HCEC 1CT (cell line): ENCODE measurements around the gene CACNG8.

ENCODE experiments used
- DNase-seq: peaks from one replicate; pipeline ENCODE4 v3.0.0-alpha.2; 2017

Gene CACNG8

DNA sequence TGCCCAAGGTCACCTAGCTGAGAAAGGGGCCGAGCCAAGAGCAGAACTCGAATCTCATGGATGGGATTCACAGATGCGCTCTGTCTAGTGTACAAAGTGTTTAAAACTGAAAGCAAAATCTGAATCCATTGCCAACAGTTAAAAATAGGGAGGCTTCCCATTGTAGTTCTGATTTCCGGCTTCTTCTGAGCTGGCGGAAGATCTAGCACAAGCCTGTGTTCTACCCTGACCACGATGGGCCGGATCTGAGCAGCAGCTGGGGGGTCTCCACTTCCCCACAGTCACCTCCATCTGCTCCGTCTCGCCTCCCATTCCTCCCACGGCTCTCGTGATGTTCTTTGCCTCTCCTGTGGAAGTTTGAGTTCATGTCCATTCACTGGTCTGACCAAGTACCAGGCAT is 2.4 kb downstream of the CACNG8 start:
- no peak for DNase-seq

DNA sequence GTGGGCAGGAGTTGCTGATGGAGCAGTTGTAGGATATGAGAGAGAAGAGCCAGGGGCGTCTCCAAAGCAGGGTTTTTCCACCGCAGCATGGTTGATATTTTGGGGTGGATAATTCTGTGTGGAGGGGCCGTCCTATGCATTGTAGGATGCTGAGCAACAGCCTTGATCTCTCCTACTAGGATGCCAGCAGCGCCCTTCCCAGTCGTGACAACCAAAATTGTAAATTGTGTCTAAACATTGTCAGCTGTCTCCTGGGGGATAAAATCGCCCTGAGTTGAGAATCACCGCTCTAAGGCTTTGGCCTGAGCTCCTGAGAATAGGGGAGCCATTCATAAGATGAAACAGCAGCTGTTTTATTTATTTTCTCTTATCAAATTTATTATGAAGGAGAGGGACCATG is 4.2 kb downstream of the CACNG8 start:
- no peak for DNase-seq

DNA sequence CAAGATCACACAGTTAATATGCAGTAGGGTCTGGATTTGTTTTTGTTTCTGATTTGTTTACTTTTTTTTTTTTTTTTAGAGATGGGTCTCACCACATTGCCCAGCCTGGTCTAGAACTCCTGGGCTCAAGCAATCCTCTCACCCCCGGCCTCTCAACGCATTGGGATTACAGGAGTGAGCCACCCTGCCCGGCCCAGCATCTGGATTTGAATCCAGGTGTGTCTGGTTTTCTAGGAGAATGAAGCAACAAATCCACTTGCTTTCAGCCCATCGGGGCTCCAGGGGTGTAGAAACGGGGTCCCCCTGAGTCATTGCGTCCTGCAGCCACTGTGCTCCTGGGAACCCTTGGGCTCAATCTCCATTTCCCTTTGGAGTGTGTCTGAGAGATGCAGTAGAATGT is 6.6 kb downstream of the CACNG8 start:
- DNase-seq = no peak

DNA sequence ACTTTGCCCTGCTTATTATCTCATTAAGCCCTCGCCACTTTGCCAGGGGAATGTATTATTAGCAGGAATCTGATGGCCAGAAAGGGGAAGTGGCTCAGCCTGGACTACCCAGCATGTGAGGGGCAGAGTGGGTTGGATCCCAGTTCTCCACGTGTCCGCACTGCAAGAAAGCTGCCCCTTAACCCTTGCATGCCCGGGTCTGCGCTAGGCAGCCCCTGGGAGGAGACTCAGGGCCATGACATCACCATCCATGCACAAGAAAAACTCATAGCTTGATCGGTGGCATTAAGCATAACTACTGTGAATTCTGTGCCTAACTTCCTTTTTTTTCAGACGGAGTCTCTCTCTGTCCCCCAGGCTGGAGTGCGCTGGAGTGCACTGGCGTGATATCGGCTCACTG is 8.9 kb downstream of the CACNG8 start:
- DNase-seq = no peak

DNA sequence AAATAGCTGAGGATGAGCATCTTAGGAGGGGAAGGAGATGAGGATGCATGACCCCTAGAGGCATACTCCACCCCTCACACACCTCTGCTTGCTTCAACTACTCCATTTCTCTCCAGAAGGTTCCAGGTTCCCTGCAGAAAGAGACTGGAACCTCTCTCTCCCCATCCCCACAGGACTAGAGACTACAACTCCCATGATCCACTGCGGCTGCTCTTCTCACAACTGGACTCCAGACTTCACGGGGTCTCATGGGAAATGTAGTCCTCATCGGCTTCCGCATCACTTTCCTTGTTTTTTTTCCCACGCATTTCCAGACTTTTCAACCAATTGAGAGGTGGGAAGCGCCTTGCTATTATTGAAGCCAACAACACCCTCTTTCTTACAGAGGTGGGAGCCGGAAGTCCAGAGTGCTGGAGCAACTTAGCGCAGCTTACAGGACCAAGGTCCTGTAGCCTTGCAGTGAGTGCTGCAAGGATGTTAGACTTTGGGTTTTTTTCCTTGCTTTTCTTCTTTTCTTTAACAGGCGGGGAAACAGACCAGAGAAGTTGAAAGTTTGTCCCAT is 14.8 kb downstream of the CACNG8 start:
- DNase-seq = peak; percentile 31

DNA sequence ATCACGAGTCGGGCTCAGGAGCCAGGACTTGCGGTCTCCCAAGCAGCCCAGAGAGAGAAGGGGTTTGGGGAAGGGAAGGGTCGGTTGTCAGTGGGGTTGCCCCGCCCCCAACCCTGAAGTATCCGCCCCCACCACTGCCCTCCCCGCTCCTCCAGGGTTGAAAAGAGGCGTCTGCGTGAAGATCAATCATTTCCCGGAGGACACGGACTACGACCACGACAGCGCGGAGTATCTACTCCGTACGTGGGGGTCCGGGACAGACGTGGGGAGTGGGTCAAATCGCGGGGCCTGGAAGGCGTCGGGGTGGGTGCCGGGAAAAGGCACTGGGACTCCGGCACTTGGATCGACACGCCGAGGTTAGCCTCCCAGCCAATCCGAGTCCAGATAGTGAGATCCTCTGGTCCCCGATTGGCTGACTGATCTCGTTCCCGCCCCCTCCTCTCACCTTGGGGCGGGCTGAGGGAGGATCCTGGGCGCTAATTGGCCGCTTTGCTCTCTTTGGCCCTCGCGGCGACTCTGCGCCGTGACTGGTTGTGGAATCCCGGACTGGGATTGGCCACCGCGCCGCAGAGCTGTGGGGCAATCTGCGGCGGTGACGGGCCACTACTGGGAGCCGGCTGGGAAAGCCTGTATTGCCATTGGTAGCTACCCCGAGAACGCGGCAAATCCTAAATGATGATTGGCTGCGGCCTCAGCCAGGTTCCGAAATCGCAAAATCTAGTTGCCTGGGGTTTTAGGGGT is 15.4 kb downstream of the CACNG8 start:
- no peak for DNase-seq

DNA sequence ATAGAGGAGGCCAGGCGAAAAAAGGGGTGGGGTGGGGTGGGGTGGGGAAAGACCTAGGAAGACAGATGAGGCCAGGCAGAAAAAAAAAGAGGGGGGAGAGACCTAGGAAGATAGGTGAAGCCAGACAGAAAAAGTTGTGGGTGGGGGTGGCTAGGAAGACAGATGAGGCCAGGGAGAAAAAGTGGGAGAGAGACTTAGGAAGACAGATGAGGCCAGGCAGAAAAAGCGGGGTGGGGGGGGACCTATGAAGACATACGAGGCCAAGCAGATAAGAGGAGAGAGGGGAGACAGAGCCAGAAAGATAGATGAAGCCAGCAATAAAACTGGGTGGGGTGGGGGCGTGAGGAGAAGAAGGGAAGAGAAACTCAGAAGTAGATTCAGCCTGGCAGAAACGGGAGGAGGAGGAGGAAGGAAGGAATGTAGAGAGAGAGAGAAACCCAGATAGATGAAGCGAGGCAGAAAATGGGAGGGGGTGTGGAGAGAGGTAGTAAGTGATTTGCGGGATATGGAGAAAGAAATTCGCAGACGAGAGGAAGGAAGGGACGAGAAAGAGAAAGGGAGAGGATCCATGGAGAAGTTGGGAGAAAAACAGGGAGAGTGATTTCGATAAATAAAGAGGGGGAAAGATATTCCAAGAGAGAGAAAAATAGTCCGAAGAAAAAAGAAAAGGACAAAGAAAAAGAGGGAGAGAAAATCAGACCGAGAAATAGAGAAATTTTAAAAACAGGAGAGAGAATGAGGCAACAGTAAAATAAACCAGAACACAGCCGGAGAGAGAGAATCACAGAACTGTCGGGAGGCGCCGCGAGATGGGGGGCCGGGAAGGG is 16.5 kb downstream of the CACNG8 start:
- no peak for DNase-seq

DNA sequence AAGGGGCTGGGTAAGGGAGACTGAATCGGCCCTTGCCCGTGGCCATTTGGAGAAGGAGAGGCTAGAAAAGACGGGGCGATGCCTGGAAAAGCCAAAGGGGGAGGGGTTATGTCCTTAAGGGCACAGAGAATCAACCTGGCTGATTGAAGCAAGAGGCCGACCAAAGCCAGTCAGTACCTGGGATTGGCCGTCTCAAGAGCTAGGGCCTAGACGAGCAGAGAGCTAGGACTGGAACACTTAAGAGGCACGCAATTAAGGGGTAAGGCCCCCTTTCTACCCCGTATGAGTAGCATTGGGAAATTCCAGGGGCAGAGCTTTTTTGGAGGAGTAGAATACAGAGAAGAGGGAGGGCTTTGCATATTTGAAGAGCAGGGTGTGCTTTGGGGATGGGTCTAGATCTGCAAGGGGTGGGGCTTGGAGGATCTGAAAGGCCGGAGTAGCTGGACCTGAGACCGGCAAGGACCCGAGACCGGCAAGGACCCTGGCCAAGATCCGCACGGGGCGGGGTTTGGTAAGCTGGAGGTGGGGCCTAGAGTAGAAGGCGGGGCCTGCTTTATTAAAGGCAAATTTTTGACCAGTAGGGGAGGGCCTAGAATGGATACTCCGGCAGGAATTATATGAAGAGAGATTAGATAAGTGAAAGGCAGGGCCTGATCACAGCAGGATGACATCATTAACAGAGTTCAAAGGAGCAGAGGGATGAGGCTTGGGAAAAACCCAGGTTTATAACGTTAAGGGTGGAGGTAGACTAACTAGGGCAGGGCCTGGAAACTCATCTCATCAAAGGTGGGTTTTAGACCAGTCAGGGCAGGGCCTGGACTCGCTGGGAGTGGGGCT is 18.0 kb downstream of the CACNG8 start:
- DNase-seq = no peak

DNA sequence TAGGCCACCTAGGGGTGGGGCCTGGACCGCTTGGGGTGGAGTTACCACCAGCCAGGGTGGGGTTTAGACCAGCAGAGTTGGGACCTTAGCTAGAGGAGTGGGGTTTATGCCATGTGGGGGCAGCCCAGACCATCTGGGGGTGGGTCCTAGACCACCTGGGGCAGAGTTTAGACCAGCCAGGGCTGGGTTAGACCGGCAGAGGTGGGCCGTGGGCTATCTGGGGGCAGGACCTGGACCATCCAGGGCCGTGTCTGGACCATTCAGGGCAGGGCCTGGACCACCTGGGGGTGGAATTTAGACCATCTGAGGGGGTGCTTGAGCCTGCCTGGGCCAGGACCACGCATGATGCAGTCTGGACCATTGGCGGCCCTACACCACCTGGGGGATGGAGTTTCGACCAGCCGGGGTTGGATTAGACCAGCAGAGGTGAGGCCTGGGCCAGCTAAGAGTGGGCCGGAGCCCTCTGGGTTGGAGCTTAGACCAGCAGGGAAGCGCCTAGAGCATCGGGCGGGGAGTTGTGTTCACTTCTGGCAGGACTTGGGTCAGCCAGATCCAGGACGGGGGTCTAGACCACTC is 18.7 kb downstream of the CACNG8 start:
- DNase-seq = no peak

DNA sequence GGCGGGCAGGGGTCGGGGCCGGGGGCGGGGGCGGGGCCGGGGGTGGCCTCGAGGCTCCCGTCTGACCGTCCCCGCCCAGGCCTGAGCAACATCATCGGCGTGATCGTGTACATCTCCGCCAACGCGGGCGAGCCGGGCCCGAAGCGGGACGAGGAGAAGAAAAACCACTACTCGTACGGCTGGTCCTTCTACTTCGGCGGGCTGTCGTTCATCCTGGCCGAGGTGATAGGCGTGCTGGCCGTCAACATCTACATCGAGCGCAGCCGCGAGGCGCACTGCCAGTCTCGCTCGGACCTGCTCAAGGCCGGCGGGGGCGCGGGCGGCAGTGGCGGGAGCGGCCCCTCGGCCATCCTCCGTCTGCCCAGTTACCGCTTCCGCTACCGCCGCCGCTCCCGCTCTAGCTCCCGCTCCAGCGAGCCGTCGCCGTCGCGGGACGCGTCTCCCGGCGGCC is 19.3 kb downstream of the CACNG8 start:
- no peak for DNase-seq

DNA sequence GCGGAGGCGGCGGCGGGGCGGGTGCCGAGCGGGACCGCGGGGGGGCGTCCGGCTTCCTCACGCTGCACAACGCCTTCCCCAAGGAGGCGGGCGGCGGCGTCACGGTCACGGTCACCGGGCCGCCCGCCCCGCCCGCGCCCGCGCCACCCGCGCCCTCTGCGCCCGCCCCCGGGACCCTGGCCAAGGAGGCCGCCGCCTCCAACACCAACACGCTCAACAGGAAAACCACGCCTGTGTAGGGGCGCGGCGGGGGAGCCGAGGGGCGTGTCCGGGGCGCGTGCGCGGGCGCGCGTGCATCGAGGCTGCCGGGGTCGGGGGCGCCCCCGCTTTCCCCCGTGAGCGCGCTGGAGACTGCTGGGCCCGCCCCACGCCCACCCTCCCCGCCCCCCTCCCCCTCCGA is 19.9 kb downstream of the CACNG8 start:
- no peak for DNase-seq

DNA sequence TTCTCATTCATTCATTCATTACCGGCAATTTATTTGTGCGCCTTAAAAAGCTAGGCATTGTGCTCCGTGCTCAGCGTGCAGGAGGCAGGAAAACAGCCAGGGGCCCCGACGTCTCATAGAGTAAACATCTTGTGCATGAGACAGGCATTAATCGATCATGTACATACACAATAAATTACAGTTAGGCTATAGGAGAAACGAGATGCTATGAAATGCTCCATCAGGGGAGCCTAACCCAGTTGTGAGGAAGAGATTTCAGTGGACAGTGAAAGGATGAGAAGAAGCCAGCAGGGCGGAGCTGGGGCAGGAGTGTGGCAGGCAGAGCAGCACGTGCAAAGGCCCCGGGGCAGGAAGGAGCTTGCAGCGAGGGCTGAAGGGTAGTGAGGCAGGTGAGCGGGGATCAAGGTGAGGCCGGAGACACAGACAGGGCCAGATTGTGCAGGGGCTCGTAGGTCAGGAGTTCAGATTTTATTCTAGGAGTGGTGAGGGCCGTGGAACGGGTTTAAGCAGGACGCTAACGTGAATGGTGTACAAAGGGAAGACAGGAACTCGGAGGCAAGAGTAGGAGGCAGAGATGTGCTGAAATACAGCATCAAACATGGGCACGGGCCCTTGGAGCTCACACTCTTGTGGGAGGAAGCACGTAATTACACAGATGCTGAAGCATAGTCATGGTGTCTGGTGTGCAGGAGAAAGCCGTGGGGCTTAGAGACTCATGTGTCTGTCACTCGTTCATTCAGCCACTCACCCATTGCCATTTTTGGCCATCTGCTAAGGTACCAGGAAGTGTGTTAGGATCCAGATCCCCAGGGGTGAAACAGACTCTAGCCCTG is 20.9 kb downstream of the CACNG8 start:
- no peak for DNase-seq

DNA sequence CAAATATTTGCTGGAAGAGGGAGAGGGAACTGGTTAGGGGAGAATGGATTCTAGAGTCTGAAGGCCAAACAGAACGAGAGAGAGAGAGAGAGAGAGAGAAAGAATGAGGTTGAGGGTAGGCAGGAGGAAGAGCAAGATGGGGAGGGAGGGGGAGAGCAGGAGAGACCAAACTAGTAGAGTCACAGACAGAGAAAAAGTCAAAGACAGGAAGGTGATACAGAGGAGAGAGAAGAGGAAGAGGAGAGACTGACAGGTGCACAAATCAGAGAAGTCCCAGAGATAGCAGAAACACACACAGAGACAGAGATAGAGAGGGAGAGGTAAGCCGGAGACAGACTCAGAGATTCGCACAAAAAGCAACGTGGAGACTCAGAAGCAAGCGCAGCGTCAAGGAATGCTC is 23.1 kb downstream of the CACNG8 start:
- no peak for DNase-seq

DNA sequence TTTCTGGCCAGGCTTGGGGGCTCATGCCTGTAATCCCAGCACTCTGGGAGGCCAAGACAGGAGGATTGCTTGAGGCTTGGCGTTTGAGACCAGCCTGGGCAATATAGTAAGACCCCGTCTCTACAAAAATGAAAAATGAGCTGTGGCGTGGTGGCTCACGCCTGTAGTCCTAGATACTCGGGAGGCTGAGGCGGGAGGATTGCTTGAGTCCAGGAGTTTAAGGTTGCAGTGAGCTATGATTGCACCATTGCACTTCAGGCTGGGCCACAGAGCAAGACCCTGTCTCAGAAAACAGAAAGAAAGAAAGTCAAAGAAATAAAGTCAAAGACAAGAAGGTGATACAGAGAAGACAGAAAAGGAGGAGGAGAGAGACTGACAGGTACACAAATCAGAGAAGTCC is 26.2 kb downstream of the CACNG8 start:
- DNase-seq = no peak

DNA sequence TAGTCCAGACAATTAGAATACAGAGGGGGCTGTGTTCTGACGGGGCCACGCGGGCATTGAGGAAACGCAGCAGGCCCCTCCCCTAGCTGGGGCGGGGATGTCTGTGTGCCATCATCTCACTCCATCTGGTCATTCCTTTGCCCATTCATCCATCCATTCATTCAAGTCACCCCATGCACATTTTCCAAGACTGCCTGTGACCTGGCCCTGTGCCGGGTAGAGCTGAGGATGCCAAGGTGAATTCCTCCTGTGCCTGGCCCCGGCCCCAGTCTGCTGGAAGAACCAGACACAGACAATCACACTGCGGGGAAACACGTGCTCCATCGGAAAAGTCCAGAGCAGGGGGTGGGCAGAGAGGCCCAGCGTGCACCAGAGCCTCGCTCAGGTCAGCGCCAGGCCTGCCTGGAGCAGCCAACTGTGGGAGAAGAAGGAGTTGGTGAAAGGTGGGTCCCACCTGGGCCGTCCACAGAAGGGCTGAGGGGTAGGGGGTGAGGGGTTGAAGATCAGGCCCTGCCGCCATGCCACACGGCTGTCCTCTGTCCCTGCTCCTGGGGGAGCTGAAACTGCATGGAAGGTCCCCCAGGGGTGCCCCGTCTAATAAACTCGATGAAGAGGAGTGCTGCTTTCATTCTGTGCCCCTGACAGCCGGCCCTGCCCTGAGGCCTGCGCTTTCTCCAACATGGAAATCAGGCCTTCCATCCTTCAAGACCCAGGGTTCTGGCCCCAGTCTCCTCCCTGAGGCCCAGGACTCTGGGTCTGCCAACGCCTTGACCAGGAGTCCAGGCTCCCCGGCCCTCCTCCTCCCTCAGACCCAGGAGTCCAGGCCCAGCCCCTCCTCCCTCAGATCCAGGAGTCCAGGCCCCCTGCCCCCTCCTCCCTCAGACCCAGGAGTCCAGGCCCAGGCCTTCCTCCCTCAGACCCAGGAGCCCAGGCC is 27.1 kb downstream of the CACNG8 start:
- no peak for DNase-seq

DNA sequence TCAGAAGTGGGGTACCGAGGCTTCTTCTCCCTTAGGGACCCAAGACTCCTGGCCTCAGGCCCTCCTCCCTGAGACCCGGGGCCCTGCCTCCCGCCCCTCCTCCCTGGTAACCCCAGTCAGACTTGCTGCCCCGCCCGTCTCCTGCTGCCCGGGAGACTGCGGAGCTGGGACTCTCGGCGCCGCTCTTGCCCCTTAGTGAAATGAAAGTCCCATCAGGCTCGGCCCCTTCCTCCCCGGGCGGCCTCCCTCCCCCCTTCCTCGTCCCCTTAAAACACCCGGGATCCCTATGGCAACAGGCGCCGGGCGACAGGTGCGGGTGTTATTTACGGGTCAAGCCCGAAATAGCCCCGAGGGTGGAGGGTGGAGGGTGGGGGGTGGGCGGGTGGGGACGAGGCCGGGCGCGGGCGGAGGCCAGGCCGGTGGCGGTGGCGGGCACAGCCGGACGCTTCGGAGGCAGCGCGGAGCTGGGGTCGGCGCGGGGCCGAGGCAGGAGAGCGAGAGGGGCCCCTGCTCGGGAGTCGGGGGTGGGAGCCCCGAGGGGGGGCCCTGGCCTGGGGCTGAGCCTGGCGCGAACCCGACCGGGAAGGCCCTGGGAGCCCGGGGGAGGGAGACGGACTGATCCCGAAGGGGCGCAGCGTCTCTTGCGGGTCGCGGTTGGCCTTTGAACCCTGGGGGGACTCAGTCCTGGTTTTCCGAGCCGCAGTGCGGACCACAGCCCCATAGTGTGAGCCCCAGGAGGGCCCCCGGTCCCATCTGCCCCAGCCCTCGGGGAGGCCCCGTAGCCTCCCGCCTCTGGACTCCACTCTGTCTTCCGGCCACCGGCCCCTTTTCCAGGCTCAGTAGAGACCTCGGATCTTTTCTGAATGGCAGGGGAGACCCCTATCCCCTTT is 28.7 kb downstream of the CACNG8 start, which contains the start of gene CACNG6:
Gene CACNG6, plus strand, starts transcription at position 414 of the 890 bp plus-strand sequence. CDS start 1,241 bp downstream, outside the sequence.
- no peak for DNase-seq

DNA sequence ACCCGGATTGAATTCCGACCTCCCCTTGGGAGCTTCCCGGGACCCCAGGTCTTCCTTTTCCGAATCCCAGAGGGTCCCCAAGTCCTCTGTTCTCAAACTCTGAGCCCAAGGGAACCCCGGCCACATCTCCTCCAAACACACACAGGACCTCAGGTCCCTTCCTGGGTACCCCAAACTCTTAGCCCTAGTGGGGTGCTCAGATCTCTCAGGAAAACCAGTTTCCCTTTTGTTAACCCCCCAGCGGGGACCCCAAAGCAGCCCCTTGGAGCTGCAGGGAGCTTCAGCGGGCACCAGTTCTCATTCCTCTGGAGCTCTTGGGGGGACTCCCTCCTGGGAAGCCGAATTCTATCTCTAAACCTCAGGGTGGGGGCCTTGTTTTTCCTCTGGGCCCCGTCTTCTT is 29.5 kb downstream of the CACNG8 start:
- no peak for DNase-seq

DNA sequence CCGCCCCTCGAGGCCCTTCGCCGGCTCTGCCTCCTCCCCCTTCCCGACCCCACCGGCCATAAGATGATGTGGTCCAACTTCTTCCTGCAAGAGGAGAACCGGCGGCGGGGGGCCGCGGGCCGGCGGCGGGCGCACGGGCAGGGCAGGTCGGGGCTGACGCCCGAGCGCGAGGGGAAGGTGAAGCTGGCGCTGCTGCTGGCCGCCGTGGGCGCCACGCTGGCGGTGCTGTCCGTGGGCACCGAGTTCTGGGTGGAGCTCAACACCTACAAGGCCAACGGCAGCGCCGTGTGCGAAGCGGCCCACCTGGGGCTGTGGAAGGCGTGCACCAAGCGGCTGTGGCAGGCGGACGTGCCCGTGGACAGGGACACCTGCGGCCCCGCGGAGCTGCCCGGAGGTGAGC is 30.1 kb downstream of the CACNG8 start:
- DNase-seq = no peak

DNA sequence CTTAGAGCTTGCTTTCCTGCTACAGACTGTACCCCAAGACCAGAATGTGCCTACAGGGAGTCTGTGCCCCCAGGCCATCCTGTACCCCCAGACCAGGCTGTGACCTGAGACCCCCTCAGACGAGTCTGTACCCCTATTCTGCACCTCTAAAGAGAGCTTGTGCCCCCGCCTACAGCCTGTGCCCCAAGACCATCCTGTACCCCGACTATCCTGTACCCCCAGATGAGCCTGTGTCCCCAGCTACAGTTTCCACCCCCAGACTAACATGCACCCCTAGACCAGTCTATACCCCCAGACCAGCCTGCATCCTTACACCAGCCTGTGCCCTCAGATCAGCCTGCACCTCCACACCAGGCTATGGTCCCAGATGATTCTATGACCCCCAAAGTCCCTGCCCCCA is 30.7 kb downstream of the CACNG8 start:
- DNase-seq = no peak
